Measurements from ENCODE around the gene ATP5PD. TPM values are rescaled to one million over a fixed set of nuclear protein-coding genes. Genes with fewer than 3 reads are reported as not detected.
A peak's percentile ranks its signal among the peaks of the same experiment; 100 is the strongest.
"Not testable (repeated sequence)": the region's sequence is repeated elsewhere in the genome, so short reads cannot be mapped to it uniquely, and the experiment has no call there.

Gene ATP5PD
- total RNA-seq, 1 donor = 513 TPM

- DNase-seq (ENCODE audit: low read depth) = no peak
- TF ChIP-seq CTCF (IDR thresholded peaks at IDR 0.05; ENCODE audit: insufficient read depth, low read length) = no peak
- H3K4me3 ChIP-seq (ENCODE audit: low read depth, low read length) = no peak overlapping the region
These were observed 5.2 kb upstream of the ATP5PD start for GRCh38 chr17:75051941-75052340.

- no peak overlapping the region for H3K4me3 ChIP-seq (ENCODE audit: low read depth, low read length)
- no peak for TF ChIP-seq CTCF (IDR thresholded peaks at IDR 0.05; ENCODE audit: insufficient read depth, low read length)
- DNase-seq (ENCODE audit: low read depth) = no peak
These were observed 2.9 kb upstream of the ATP5PD start for GRCh38 chr17:75049706-75050105.

- peak overlapping the region; percentile 98 for H3K4me3 ChIP-seq (ENCODE audit: low read depth, low read length)
These were observed 2.3 kb upstream of the ATP5PD start for GRCh38 chr17:75049057-75049456.

GRCh38 chr17:75048249-75048878 lies 1.6 kb upstream of the ATP5PD start:
- no peak for TF ChIP-seq CTCF (IDR thresholded peaks at IDR 0.05; ENCODE audit: insufficient read depth, low read length)
- peak; percentile 77 for DNase-seq (ENCODE audit: low read depth)
- peak overlapping the region; percentile 98 for H3K4me3 ChIP-seq (ENCODE audit: low read depth, low read length)

More at GRCh38 chr17:75049057-75049456, 2.3 kb upstream of the ATP5PD start:
- no peak for DNase-seq (ENCODE audit: low read depth)
- TF ChIP-seq CTCF (IDR thresholded peaks at IDR 0.05; ENCODE audit: insufficient read depth, low read length) = no peak

- TF ChIP-seq CTCF (IDR thresholded peaks at IDR 0.05; ENCODE audit: insufficient read depth, low read length) = no peak
- peak overlapping the region; percentile 98 for H3K4me3 ChIP-seq (ENCODE audit: low read depth, low read length)
- DNase-seq (ENCODE audit: low read depth) = peak; percentile 2
These were observed 779 bp upstream of the ATP5PD start for GRCh38 chr17:75047398-75048098.

GRCh38 chr17:75045946-75046406 lies 793 bp downstream of the ATP5PD start:
- H3K4me3 ChIP-seq (ENCODE audit: low read depth, low read length) = peak overlapping the region; percentile 98
- peak; percentile 4 for DNase-seq (ENCODE audit: low read depth)

GRCh38 chr17:75044716-75045115 lies 2.1 kb downstream of the ATP5PD start:
- no peak for TF ChIP-seq CTCF (IDR thresholded peaks at IDR 0.05; ENCODE audit: insufficient read depth, low read length)
- DNase-seq (ENCODE audit: low read depth) = no peak
- no peak overlapping the region for H3K4me3 ChIP-seq (ENCODE audit: low read depth, low read length)

GRCh38 chr17:75043789-75044188 lies 3.0 kb downstream of the ATP5PD start:
- DNase-seq (ENCODE audit: low read depth); H3K4me3 ChIP-seq (ENCODE audit: low read depth, low read length): not testable (repeated sequence)

All from fibroblast of the aortic adventitia (primary cell).